ENCODE measurements around the gene TOX2.
A peak's percentile ranks its signal among the peaks of the same experiment; 100 is the strongest.

TOX2 gene

DNA sequence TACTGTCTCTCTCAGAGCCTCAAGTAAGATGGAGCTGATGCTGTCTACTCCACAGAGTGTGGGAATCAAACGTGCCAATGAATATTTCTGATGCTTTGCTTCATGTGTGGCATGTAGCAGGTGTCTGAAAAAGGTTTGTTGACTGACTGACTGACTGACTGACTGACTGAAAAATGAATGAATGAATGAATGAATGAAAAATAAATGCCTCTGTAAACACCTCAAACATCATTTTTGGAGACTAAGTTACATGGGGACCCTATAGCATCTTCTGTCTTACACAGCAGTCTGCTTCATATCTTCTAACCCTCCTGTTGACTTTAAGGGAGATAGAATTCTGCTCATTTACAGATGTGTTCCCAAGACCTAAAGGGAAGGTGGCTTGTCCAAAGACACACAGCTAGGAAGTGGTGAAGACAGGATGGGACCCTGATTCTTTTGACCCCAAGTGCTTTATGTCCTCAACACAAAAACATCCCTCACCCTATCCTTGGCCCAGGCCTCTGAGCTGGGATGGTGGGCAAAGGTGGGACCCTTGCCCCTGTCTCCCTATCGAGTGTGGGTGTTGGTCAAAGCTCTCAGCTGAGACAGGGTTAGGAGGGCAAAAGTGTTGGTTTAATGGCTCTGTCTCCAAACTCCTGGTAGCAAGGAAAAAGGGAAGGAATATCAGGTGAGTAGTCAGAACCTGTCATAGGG is 104.4 kb downstream of the TOX2 start:
- no peak for DNase-seq (ENCODE audit: low spot score)

DNA sequence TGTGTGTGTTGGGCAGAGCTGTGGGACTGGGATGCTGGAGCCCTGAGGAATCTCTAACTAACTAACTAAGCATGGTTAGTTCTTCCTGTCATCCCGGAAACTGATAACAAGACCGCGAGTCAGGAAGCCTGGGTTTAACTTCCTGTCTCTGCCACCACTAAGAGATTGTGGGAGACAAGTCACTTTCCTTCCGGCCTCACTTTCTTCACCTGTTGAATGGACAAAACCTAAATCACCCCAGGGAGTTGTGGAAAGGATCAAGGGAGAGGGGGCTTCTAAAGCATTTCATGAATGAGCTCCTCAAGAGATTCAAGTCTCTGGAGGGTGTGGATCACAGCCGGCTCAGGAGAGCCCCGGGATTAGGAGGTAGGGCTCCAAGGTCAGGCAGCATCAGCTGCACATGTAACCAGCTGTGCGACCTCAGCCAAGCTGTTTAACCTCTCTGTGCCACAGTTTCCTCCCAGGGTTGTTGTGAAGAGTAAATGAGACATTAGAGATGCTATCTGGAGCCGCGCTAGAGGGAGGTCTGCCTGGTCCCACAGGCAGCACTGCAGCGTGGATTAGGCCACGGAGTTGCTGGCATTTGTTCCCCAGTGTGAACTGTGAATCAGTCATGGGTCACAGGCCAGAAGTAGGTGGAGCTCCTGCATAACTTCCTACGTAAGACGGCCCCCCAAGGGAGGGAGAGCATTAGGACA is 105.1 kb downstream of the TOX2 start:
- no peak for DNase-seq (ENCODE audit: low spot score)

DNA sequence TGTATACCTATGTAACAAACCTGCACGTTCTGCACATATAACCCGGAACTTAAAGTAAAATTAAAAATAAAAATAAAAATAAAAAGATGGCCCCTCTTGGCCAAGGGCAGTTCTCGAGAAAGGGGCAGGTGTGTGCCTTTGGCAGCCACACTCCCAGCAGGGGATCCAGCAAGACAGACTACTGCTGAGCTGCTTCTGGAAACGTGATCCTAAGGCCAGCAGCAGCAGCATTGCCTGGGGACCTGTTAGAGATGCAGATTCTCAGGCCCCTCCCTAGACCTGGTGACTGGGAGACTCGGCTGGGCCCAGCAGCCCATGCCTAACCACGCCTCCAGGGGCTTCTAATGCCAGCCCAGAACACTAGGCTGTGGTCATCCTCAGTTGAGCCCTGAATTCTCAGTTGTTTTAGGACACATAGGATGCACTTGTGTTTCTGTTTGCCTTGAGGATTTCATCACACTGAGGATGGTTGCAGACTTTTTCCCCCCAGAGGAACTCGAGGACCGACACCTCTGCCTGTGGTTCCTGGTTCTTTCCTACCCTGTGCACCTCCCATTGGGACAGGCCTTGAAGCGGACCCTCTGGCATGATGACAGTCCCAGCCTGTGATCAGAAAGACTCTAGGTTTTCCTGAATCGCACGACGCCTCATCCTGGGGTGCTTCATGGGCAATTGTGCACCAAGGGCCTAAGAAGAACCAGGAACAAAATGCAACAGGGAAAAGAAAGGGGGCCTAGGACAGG is 105.9 kb downstream of the TOX2 start:
- DNase-seq (ENCODE audit: low spot score), result no peak

GRCh38 chr20:44021186-44021585 is 106.5 kb downstream of the TOX2 start:
- DNase-seq (ENCODE audit: low spot score), result no peak

- DNase-seq (ENCODE audit: low spot score), result no peak
These were observed 107.2 kb downstream of the TOX2 start for GRCh38 chr20:44021900-44022299.

DNA sequence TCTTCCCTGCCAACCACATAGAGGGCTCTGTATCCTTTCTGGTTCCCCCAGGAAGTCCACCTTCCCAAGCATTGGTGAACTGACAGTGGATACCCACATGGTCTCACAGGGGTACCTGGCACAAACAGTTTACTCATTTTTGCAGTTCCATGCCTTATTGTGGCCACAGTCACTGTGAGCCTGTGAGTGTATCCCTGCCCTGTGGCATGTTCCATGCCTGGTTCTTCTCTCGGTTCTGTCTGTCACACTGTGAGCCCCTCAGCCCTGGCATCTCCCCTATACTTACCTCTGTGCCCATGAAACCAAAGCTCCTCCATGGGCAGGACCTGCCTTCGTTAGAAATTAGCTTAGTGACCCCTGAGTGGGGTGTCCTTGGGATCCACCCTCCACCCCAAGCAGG is 107.8 kb downstream of the TOX2 start:
- DNase-seq (ENCODE audit: low spot score), result no peak

DNA sequence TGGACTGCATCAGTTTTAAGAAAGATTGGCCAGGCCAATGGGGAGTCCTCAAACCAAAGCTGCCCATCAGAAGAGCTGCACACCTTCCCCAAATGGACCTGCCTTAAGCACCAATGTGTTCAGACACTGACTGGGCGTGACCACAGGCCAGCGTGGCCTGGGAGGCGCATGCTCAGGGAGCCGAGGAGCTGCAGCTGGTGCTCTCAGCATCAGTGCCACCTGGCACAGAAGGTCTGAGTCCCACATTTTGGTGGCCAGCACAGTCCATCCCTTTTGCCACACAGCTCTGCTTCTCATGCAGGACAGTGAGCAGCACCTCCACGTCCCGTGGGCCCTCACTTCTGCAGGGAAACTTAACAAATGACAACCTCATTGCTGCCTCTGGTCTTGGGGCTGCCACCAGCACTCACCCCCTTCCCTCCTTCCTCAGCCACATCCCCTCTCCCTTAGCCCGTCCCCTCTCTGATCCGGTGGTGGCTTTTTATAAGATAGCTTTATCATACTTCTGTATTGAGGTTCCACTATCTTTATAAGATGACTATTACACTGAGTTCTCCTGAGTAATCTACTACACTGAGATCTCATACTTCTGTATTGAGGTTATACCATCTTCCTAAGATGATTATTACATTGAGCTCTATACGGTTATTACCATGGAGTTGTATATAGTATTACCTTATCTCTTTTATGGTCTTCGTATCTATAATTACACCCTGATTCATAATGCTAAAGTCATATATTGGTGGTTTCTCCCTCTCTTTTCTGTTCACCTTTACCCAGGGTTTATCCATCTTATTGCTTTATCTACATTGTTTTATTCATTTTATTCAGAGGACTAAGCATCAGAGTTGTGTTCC is 109.1 kb downstream of the TOX2 start:
- DNase-seq (ENCODE audit: low spot score), result no peak

DNA sequence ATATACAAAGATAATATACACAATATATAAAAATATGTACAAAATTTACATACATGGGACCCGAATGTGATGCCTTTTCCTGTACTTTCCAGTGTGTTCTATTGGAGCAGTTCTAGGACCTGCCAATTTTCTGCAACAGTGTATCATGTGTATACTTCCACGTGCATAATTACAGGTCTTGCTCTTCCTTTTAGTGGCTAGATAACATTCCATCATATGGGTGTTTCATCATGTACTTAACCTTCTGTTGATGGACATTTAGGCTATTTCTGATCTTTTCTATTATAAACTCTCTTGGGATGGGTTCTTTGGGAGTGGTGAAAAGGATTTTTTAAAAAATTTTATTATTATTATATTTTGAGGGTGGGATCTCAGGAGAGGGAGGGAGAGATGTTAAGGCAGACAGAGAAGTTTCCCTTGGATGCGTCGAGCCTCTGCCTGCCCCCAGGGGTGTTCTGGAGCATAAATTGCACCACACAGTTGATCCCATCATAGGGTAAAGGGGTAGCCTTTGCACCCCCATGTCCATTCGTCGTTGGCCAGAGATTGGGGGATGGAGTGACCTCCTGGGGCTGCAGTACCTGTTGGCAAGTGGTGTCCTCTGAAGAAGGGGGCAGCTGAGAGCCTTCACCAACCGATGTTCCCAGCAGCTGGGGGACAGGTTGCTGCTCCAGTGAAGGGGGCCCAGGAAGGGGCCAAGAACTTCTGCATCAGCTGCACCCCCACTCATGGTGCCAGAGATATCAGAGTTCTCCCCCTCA is 110.3 kb downstream of the TOX2 start:
- no peak for DNase-seq (ENCODE audit: low spot score)

- DNase-seq (ENCODE audit: low spot score), result no peak
These were observed 111.1 kb downstream of the TOX2 start for GRCh38 chr20:44025756-44026155.

DNA sequence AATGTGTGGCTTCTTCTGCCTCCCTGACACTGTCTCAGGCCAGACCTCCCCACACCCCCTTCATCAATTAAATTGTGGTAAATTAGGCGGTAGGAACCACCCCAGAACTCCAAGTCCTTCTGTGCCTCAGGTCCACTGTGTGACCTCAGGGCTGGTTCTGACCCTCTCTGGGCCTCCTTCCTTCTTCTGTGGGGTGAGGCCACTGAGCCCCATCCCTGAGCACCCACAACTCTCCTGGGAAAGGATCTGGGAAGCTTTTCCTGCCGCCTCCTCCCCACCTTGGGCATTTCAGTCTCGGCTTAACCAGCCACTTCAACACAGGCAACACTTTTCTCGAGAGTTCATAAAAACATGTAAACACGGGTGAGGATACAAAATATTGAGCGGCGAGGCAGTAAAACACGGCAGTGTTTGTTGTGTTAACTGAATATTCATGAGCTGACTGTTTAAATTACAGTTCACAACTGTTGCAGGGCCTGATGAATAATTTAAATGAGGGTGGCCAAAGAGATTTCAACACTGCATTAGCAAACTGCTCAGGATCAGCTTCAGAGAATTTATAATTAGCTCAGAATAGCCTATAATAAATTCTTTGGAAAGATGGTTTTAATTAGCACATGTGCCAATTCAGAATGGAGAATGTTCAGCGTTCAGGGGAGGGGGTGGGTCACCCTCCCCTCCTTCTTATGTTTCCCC is 112.1 kb downstream of the TOX2 start:
- DNase-seq (ENCODE audit: low spot score), result peak; percentile 35

GRCh38 chr20:44027343-44028002 is 112.8 kb downstream of the TOX2 start:
- no peak for DNase-seq (ENCODE audit: low spot score)

DNA sequence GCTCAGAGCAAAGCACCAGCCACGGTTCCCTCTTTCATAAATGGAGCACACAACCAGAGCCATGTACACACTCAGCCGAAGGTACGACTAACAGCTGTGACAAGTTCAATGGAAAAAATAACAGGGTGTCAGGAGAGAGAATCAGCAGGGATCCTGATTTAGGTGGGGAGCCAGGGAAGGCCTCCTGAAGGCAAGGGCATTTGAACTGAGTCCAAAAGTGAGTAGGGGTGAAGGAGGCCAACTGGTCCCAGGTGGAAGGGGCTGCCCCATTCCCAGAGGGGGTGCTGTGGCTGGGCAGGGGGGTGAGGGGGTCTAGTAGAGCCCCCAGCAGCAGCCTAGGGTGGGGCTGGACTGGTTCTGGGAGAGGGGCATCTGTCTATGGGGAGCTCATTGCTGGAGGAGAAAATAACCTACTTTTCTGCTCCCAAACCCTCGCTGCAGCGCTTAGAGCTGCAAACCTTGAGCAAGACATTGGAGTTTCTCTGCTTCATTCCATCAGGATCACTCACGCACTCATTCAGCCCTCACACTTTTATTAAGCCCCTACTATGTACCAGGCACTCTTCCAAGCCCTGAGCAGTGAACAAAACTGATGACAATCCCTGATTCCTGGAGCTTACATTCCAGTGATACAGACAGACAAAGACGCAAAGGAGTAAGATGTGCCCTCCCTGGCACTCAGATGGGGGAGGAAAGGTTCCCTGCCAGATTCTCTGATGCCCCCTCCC is 113.5 kb downstream of the TOX2 start:
- DNase-seq (ENCODE audit: low spot score), result no peak

DNA sequence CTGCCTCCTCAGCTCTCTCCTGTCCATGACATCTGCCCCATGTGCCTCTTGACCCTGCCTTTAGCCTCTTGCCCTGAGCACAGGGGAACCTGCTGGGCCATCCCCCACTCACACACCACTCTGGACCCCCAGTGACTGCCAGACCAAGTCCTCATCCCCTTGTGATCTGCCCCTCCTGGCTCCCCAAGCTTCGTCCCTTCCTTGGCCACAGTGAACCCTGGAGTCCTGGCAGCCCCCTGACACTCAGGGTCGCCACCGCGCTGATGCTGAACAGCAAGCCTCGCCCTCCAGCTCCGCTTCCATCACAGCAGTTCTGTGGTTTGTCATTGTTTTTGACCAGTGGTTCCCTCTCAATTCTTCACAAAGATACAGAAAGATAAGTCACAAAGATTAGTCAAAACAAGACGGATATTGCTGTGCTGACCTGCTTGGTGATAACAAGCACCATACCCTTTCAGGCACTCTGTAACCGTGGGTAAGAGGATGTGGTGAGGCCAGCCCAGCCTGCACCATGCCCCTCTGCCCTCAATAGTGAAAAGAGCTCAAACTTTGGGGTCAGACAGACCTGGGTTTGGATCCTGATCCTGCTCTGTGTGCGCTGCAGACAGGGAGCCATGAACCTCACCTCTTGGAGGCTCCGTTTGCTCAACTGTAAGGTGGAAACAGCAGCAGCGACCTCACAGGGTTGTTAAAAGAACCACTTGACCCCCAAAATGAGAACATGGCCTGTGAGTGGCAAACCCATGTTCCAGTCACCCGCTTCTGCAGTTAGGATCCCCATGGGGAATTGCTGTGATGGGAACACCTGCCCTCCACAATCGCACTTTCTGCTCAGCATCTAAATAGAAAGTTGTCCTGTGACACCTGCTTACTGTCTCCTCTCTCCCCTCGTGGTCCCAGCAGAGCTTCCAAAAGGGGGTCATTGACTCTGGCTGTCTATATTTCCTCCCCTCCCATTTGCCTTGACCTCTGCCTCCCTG is 114.5 kb downstream of the TOX2 start:
- DNase-seq (ENCODE audit: low spot score), result no peak

GRCh38 chr20:44029848-44030230 is 115.2 kb downstream of the TOX2 start:
- DNase-seq (ENCODE audit: low spot score), result no peak

DNA sequence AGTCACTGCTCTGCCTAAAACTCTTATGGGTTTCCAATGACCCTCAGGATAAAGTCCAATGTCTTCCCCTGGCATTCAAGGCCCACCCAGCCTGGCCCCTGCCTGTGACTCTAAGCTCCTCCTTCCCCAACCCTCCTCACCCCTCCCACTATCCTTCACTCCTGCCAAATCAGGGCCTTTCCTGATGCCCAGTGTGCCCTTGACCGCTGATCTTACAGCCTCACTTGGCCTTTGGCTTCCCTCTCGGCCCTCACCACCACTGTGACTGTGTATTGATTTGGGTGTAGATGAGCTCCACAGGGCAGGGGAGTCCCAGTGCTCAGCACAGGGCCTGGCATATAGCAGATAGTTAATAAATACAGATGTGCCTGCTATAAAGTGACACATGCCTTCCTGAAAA is 115.7 kb downstream of the TOX2 start:
- DNase-seq (ENCODE audit: low spot score), result no peak

DNA sequence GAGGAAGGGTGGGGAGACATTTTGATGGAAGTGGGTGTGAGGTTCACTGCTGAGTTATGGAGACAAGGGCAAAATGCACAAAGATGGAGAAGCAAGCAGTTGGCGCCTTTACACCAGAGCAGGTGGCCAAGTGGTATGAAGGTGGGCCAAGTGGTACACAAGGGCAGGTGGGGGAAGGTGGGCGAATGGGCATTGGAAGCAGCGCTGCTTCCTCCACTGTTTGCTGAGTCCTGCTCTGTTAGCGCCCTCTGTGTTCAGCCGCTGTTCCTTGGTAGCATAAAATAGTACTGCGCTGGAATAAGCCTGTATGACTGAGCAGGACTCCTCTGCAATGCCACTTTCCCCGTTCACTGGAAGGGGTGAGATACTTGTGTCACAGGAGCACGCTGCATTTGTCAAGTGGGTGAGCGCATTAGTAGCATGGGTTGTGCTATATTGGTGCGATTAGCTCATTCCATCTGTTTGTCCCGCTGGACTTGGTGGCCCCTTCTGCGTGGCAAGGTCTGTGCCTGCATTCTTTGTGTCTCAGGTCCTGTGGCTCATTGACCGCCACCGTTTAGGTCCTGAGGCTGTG is 116.4 kb downstream of the TOX2 start:
- no peak for DNase-seq (ENCODE audit: low spot score)

DNA sequence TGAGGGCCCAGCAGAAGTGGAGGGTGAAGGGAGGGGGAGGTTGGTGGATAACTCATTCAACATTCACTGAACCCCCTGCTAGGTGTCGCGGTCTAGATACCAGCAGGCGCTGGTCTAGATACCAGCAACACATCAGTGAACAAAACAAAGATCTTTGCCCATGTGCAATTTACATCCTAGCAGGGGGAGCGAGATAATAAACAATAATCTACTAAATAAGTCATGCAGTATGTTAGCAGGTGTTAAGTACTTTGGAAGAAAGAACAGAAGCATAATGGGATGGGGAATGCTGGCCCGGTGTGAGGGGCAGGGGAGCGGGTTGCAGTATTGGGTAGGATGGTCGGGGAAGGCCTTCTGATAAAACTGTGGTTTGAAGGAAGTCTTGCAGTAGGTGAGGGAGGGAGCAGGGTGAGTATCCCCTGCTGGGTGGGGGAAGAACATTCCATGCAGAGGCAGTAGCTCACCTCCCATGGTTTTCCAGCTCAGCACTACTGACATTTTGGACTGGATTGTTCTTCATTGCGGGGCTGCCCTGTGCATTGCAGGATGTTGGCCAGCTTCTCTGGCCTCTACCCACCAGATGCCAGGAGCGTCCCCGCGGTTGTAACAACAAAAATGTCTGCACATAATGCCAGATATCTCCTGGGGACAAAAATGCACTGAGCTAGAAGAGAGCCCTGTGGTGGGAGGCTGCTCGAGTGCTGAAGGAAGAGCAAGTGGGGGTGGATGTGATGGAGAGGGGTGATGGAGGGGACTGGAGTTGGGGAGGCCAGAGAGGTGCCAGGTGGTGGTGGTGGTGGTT is 117.3 kb downstream of the TOX2 start:
- DNase-seq (ENCODE audit: low spot score), result no peak

Data from GM03348 (cell line).